Measurements from ENCODE around the gene CLCF1.

Gene CLCF1

DNA sequence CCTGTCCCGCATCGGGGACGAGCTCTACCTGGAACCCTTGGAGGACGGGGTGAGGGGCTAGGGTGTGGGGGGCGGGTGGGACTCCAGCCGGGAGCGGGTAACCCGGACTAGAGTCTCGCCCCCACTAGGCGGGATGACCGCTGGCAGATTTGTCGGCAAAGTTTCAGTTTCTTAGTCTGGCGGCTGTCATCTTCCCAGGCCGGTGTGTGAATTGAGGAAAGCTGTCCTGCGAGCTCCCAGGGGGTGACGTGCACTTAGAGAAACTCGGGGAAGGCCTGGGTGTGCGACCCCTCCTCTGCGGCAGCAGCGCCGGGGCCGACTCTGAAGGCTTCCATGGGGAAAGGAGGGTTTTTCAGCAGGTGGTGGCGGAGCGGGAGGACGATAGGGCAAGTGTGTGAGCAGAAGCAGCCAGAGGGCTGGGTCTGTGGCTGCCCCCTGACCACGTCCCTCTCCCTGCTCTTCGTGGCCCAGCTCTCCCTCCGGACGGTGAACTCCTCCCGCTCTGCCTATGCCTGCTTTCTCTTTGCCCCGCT, 18.9 kb upstream of the CLCF1 start:
- no peaks in the 10 kb centered on the region for H3K27me3 ChIP-seq
- H3K4me3 ChIP-seq (ENCODE audit: low read depth, low read length) = peak overlapping the region; percentile 85
- DNase-seq = no peak
- peaks cover 22% of the 10 kb centered on the region for H3K36me3 ChIP-seq
- TF ChIP-seq, protein P1, sequence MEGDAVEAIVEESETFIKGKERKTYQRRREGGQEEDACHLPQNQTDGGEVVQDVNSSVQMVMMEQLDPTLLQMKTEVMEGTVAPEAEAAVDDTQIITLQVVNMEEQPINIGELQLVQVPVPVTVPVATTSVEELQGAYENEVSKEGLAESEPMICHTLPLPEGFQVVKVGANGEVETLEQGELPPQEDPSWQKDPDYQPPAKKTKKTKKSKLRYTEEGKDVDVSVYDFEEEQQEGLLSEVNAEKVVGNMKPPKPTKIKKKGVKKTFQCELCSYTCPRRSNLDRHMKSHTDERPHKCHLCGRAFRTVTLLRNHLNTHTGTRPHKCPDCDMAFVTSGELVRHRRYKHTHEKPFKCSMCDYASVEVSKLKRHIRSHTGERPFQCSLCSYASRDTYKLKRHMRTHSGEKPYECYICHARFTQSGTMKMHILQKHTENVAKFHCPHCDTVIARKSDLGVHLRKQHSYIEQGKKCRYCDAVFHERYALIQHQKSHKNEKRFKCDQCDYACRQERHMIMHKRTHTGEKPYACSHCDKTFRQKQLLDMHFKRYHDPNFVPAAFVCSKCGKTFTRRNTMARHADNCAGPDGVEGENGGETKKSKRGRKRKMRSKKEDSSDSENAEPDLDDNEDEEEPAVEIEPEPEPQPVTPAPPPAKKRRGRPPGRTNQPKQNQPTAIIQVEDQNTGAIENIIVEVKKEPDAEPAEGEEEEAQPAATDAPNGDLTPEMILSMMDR (IDR thresholded peaks at IDR 0.05; ENCODE audit: low read depth, low read length) = no peak
- H3K4me1 ChIP-seq = no peaks in the 10 kb centered on the region
- no peaks in the 10 kb centered on the region for H3K9me3 ChIP-seq

DNA sequence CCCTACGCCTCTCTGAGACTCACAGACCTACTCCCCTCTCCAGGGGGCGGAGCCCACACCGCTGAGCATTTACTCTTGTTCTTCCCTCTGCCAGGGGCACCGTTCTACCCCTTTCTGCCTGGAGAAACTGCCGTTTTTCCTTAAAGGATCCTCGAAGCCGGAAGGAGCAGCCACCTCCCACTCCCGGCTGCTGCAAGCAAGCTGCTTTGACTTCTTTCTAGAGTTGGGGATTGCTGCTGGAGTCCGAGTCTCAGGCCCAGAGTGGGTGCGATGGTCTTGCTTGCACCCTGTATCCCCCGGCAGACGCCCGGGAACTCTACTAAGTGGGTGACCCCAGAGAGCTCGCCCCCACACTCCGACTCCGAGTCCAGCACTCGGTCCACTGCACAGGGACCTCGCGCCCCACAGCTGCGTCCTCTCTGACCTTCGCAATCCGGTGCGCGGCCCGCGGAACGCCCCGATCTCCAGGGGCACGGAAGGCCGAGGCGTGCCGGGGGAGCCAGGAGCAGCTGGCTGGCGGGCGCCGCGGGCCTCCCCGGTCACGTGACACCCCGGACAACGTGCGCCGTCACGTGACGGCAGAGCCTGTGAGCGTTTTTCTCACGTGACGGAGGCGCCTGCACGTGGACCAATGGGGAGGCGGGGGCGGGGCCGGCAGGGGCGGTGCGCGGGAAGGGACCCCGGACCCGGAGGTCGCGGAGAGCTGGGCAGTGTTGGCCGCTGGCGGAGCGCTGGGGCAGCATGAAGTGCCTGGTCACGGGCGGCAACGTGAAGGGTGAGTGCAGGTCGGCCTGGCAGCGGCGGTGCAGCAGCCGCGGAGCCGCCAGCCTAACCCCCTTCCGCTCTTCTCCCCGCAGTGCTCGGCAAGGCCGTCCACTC, 18.1 kb upstream of the CLCF1 start, which contains the start of gene RAD9A:
RAD9A (plus strand) TSS at position 683 of the 879 bp plus-strand sequence; CDS start at position 742, 59 bp downstream.
- peaks cover 22% of the 10 kb centered on the region; the same call in 1 of the 2 replicates for H3K36me3 ChIP-seq
- H3K4me1 ChIP-seq = no peaks in the 10 kb centered on the region
- peak within 1 kb of the TSS; percentile 85 for H3K4me3 ChIP-seq (ENCODE audit: low read depth, low read length)
- TF ChIP-seq, protein P1 (IDR thresholded peaks at IDR 0.05; ENCODE audit: low read depth, low read length) = no peak
- H3K9me3 ChIP-seq = no peaks in the 10 kb centered on the region
- H3K27me3 ChIP-seq = no peaks in the 10 kb centered on the region
- DNase-seq = peak; percentile 98

DNA sequence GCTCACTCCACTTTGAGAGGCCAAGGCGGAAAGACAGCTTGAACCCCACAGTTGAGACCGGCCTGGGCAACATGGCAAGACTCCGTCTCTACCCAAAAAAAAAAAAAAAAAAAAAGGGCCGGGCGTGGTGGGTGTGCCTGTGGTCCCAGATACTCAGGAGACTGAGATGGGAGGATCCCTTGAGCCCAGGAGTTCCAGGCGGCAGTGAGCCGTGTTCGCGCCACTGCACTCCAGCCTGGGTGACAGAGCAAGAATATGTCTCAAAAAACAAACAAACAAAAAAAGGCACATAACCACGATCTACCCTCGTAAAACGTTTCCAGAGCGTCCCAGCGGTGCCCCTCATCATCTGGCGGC, 17.5 kb upstream of the CLCF1 start:
- Histone ChIP-seq H3K27me3 (no peaks in the 10 kb centered on the region), H3K4me1 (no peaks in the 10 kb centered on the region), H3K36me3 (peaks cover 17% of the 10 kb centered on the region; the same call in 1 of the 2 replicates), H3K4me3 (ENCODE audit: low read depth, low read length) (peak overlapping the region; percentile 85), H3K9me3 (no peaks in the 10 kb centered on the region)
- no peak for DNase-seq
- TF ChIP-seq, protein P1 (IDR thresholded peaks at IDR 0.05; ENCODE audit: low read depth, low read length) = no peak

DNA sequence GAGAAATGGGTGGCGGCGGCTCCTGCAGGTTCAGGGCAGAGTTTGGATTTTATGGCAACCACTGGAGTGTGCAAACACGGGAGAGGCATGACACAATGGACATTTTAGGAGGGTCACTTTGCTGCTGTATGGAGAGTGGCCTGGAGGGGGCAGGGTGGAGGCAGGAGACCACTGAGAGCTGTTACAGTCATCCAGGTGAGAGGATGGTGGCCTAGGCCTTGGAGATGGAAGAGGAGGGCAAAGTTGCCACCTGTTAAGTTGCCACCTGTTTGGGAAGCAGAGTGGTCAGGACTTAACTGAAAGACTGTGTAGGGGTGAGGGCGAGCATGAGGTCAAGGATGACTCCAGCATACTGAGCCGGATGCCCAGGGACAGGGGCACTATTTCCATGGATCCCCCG, 16.1 kb upstream of the CLCF1 start:
- H3K9me3 ChIP-seq = no peaks in the 10 kb centered on the region
- H3K4me3 ChIP-seq (ENCODE audit: low read depth, low read length) = no peak overlapping the region
- DNase-seq = peak; percentile 75
- no peaks in the 10 kb centered on the region for H3K27me3 ChIP-seq
- TF ChIP-seq, protein P1 (IDR thresholded peaks at IDR 0.05; ENCODE audit: low read depth, low read length) = peak; percentile 82
- no peaks in the 10 kb centered on the region for H3K4me1 ChIP-seq
- H3K36me3 ChIP-seq = peaks cover 11% of the 10 kb centered on the region; the same call in 1 of the 2 replicates

DNA sequence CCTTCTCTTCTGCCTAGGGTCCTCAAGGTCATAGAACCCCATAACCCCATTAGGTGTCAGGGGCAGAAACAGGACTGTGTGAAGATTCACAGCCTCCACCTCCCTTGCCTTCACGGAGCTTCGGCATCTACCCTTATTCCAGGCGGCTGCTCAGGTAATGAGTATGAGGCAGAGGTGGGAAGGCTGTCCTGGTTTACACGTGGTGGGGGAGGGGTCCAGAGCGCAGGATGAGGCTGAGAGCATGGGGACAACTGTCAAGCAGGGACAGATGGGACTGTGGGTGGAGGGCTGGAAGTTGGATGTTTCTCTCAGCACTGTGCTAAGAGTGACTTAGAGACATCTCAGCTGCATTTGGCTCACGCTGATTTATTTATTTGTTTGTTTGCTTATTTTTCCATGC, 14.1 kb upstream of the CLCF1 start:
- Histone ChIP-seq H3K27me3 (no peaks in the 10 kb centered on the region), H3K4me1 (no peaks in the 10 kb centered on the region), H3K9me3 (no peaks in the 10 kb centered on the region), H3K4me3 (ENCODE audit: low read depth, low read length) (no peak overlapping the region), H3K36me3 (peaks cover 2% of the 10 kb centered on the region; the same call in 1 of the 2 replicates)
- TF ChIP-seq, protein P1 (IDR thresholded peaks at IDR 0.05; ENCODE audit: low read depth, low read length) = no peak
- DNase-seq = no peak

DNA sequence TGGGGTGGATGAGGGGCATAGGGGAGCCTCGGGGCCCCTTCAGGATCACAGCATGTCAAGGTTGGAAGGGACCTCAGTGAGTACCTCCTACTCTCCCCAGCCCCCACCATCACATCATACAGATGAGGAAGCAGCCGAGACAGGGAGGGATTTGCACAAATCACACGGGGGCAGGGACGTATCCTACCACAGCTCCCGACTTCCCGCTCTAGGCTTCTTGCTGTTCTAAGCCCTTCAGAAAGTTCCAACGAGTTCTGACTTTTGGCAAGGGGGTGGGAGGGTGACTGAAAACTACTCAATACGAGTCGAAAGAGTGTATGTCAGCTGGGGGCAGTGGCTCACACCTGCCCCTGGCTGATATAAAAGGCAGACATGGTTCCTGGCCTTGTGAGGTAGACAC, 13.7 kb upstream of the CLCF1 start:
- TF ChIP-seq, protein P1 (IDR thresholded peaks at IDR 0.05; ENCODE audit: low read depth, low read length) = no peak
- no peak overlapping the region for H3K4me3 ChIP-seq (ENCODE audit: low read depth, low read length)

More for the DNA sequence above, 13.7 kb upstream of the CLCF1 start:
- DNase-seq = no peak
- Histone ChIP-seq H3K27me3 (no peaks in the 10 kb centered on the region), H3K4me1 (no peaks in the 10 kb centered on the region), H3K36me3 (peaks cover 2% of the 10 kb centered on the region; the same call in 1 of the 2 replicates), H3K9me3 (no peaks in the 10 kb centered on the region)

All from BE2C (cell line).